ENCODE data around the gene TMEM220. TPM values are rescaled to one million over a fixed set of nuclear protein-coding genes. Genes with fewer than 3 reads are reported as not detected.

The TMEM220 gene
- total RNA-seq, 1 experiment from 2014 or later, result 4.0 TPM

DNA sequence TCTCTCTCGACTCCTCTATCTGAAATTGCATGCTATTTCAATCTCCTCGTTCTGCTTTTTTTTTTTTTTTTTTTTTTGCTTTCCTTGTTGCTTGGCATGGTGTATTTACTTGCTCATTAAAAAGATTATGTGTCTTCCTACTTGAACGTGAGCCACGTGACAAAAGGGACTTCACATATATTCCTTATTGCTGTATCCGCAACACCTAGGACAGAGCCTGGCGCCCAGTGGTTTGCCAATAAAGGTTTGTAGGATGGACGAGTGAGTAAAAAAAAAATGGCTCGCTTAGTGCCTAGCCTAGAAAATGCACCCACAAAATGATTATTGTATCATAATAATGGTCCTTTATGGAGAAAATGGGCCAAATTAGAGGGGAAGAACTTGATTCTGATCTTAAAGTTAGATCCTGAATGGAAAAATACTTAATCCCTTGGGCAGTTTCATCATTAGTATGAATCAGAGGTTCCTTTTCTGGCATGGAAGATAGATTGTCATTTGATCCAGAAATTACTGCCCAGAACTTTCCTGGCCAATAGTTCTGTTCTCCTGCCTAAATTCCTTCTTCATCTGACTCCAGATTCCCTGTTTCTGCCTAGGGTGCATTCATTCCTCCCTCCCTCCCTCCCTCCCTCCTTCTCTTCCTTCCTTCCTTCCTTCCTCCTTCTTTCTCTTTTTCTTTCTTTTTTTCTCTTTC is 13.6 kb upstream of the TMEM220 start:
- DNase-seq (ENCODE audit: low spot score) (no peak), ATAC-seq (no peak)
- ChIA-PET POLR2A (interaction anchor here (0.6 kb wide), 1 partner anchor 8 kb away, joined by 3 read pairs; no protein-coding TSS in a partner anchor), CTCF (interaction anchor here (1.4 kb wide), 1 partner anchor 29 kb away, joined by 3 read pairs; no protein-coding TSS in a partner anchor)
- no peaks in the 10 kb centered on the region for H3K9me3 Mint-ChIP-seq
- TF ChIP-seq TEAD1 (CRISPR knock-in tag; IDR thresholded peaks at IDR 0.05) (no peak), GRHL2 (CRISPR knock-in tag; IDR thresholded peaks at IDR 0.05; ENCODE audit: insufficient replicate concordance, severe bottlenecking) (no peak), NR3C1 (CRISPR knock-in tag; conservative IDR thresholded peaks at IDR 0.05; ENCODE audit: low read depth) (no peak), HMGA2 (CRISPR knock-in tag; IDR thresholded peaks at IDR 0.05) (no peak), PRRX2 (CRISPR knock-in tag; IDR thresholded peaks at IDR 0.05) (no peak), JUN (CRISPR knock-in tag; IDR thresholded peaks at IDR 0.05) (no peak), GABPB1 (CRISPR knock-in tag; IDR thresholded peaks at IDR 0.05) (no peak)
- TF ChIP-seq, protein P1, sequence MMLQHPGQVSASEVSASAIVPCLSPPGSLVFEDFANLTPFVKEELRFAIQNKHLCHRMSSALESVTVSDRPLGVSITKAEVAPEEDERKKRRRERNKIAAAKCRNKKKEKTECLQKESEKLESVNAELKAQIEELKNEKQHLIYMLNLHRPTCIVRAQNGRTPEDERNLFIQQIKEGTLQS (CRISPR knock-in tag; conservative IDR thresholded peaks at IDR 0.05), result no peak
- TF ChIP-seq, protein P2, sequence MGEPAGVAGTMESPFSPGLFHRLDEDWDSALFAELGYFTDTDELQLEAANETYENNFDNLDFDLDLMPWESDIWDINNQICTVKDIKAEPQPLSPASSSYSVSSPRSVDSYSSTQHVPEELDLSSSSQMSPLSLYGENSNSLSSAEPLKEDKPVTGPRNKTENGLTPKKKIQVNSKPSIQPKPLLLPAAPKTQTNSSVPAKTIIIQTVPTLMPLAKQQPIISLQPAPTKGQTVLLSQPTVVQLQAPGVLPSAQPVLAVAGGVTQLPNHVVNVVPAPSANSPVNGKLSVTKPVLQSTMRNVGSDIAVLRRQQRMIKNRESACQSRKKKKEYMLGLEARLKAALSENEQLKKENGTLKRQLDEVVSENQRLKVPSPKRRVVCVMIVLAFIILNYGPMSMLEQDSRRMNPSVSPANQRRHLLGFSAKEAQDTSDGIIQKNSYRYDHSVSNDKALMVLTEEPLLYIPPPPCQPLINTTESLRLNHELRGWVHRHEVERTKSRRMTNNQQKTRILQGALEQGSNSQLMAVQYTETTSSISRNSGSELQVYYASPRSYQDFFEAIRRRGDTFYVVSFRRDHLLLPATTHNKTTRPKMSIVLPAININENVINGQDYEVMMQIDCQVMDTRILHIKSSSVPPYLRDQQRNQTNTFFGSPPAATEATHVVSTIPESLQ (CRISPR knock-in tag; IDR thresholded peaks at IDR 0.05), result no peak
- H3K4me3 Mint-ChIP-seq, result no peak overlapping the region
- no peak overlapping the region for H3K27ac Mint-ChIP-seq
- H3K36me3 Mint-ChIP-seq, result no peaks in the 10 kb centered on the region
- H3K4me1 Mint-ChIP-seq, result peaks cover 15% of the 10 kb centered on the region
- no peaks in the 10 kb centered on the region for H3K27me3 Mint-ChIP-seq (ENCODE audit: low read depth)

DNA sequence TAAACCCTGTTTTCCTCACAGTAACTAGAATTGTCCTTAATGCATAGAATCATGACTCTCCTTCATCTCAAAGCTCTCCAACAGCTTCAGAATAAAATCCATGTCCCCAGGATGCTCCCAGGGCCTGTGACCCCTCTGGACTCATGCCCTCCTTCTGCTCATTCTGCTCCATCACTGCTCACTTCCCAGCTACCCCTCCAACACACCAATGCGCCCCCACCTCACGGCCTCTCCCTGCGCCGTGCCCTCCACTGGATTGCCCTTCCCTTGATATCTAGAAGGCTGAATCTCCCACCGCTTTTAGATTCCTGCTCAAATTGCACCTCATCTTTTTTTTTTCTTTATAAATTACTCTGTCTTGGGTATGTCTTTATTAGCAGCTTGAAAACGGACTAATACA is 12.6 kb upstream of the TMEM220 start:
- no peak overlapping the region for H3K4me3 Mint-ChIP-seq
- POLR2A ChIA-PET, result interaction anchor here (0.6 kb wide), 1 partner anchor 9 kb away, joined by 3 read pairs; no protein-coding TSS in a partner anchor
- H3K36me3 Mint-ChIP-seq, result no peaks in the 10 kb centered on the region
- CTCF ChIA-PET, result interaction anchor here (1.0 to 1.4 kb wide), 2 partner anchors 30 to 102 kb away, joined by 3 read pairs; no protein-coding TSS in a partner anchor
- no peaks in the 10 kb centered on the region for H3K9me3 Mint-ChIP-seq
- no peak overlapping the region for H3K27ac Mint-ChIP-seq
- peaks cover 9% of the 10 kb centered on the region for H3K4me1 Mint-ChIP-seq
- ATAC-seq (no peak), DNase-seq (ENCODE audit: low spot score) (no peak)
- TF ChIP-seq, protein P3, sequence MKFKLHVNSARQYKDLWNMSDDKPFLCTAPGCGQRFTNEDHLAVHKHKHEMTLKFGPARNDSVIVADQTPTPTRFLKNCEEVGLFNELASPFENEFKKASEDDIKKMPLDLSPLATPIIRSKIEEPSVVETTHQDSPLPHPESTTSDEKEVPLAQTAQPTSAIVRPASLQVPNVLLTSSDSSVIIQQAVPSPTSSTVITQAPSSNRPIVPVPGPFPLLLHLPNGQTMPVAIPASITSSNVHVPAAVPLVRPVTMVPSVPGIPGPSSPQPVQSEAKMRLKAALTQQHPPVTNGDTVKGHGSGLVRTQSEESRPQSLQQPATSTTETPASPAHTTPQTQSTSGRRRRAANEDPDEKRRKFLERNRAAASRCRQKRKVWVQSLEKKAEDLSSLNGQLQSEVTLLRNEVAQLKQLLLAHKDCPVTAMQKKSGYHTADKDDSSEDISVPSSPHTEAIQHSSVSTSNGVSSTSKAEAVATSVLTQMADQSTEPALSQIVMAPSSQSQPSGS (CRISPR knock-in tag; IDR thresholded peaks at IDR 0.05; ENCODE audit: borderline replicate concordance, low read depth), result no peak
- TF ChIP-seq, protein P4, sequence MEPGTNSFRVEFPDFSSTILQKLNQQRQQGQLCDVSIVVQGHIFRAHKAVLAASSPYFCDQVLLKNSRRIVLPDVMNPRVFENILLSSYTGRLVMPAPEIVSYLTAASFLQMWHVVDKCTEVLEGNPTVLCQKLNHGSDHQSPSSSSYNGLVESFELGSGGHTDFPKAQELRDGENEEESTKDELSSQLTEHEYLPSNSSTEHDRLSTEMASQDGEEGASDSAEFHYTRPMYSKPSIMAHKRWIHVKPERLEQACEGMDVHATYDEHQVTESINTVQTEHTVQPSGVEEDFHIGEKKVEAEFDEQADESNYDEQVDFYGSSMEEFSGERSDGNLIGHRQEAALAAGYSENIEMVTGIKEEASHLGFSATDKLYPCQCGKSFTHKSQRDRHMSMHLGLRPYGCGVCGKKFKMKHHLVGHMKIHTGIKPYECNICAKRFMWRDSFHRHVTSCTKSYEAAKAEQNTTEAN (CRISPR knock-in tag; IDR thresholded peaks at IDR 0.05), result no peak
- TF ChIP-seq JUN (CRISPR knock-in tag; IDR thresholded peaks at IDR 0.05), result no peak
- no peak for TF ChIP-seq SP1 (CRISPR knock-in tag; conservative IDR thresholded peaks at IDR 0.05)
- H3K27me3 Mint-ChIP-seq (ENCODE audit: low read depth), result no peaks in the 10 kb centered on the region

DNA sequence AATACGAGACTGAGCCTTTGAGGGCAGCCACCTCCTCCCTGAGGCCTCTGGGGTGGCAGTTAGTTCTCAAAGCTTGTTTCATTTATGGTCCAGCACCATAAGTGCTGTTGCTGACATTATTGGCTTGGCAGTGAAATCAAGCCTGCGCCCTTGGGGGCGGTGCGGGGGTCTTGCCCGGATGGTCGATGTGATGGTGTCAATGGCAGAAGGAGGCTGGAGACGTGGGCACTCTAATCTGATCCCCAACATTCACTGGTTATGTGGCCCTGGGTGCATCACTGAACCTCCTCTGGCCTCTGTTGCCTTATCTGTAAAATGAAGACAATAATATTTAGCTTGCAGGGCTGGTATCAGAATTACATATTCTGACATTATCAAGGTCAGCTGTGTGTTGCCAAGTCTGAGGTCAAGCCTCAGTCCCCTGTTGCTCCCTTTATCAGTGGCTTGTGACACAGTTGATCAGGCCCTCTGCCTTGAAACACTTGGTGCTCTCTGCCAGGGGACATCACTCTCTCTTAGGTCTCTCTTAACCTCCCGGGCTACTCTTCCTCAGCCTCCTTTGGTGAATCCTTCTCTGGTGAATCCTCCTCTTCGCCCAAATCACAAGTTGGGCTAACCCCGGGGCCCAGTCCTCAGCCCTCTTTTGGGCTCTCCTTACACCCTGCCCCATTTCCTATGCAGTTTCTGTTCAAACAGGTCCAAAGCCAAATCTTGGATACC is 11.8 kb upstream of the TMEM220 start:
- ATAC-seq (no peak), DNase-seq (ENCODE audit: low spot score) (no peak)
- no peak for TF ChIP-seq NFYB (CRISPR knock-in tag; conservative IDR thresholded peaks at IDR 0.05; ENCODE audit: low read depth)
- TF ChIP-seq CREM (CRISPR knock-in tag; IDR thresholded peaks at IDR 0.05), result no peak
- TF ChIP-seq FOXP1 (CRISPR knock-in tag; IDR thresholded peaks at IDR 0.05; ENCODE audit: borderline replicate concordance), result no peak
- TF ChIP-seq NFE2L1 (CRISPR knock-in tag; IDR thresholded peaks at IDR 0.05), result no peak
- TF ChIP-seq NFATC4 (CRISPR knock-in tag; IDR thresholded peaks at IDR 0.05), result no peak
- TF ChIP-seq, protein P5, sequence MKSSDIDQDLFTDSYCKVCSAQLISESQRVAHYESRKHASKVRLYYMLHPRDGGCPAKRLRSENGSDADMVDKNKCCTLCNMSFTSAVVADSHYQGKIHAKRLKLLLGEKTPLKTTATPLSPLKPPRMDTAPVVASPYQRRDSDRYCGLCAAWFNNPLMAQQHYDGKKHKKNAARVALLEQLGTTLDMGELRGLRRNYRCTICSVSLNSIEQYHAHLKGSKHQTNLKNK (CRISPR knock-in tag; IDR thresholded peaks at IDR 0.05), result no peak
- no peak for TF ChIP-seq ZNF416 (CRISPR knock-in tag; IDR thresholded peaks at IDR 0.05)
- TF ChIP-seq, protein P6, sequence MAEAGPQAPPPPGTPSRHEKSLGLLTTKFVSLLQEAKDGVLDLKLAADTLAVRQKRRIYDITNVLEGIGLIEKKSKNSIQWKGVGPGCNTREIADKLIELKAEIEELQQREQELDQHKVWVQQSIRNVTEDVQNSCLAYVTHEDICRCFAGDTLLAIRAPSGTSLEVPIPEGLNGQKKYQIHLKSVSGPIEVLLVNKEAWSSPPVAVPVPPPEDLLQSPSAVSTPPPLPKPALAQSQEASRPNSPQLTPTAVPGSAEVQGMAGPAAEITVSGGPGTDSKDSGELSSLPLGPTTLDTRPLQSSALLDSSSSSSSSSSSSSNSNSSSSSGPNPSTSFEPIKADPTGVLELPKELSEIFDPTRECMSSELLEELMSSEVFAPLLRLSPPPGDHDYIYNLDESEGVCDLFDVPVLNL (CRISPR knock-in tag; IDR thresholded peaks at IDR 0.05; ENCODE audit: borderline replicate concordance, low read depth), result no peak
- TF ChIP-seq, protein P7, sequence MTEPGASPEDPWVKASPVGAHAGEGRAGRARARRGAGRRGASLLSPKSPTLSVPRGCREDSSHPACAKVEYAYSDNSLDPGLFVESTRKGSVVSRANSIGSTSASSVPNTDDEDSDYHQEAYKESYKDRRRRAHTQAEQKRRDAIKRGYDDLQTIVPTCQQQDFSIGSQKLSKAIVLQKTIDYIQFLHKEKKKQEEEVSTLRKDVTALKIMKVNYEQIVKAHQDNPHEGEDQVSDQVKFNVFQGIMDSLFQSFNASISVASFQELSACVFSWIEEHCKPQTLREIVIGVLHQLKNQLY (CRISPR knock-in tag; IDR thresholded peaks at IDR 0.05), result no peak
- ChIA-PET CTCF (interaction anchor here (0.8 to 2.0 kb wide), 4 partner anchors 31 to 103 kb away, joined by 3 to 6 read pairs (median 4); no protein-coding TSS in a partner anchor), POLR2A (no interaction called here)
- Mint-ChIP-seq H3K27ac (no peak overlapping the region), H3K4me1 (peaks cover 13% of the 10 kb centered on the region), H3K9me3 (no peaks in the 10 kb centered on the region), H3K27me3 (ENCODE audit: low read depth) (no peaks in the 10 kb centered on the region), H3K36me3 (no peaks in the 10 kb centered on the region), H3K4me3 (no peak overlapping the region)
